GM04504 (cell line): Measurements from ENCODE around the gene ZNF800.

Source experiments
- DNase-seq: peaks from one replicate; pipeline ENCODE4 v3.0.0-alpha.2; 2012; ENCODE audit warnings: low read depth

Gene ZNF800

GRCh38 chr7:127390186-127390816 lies 2.2 kb downstream of the ZNF800 start:
- DNase-seq = no peak

GRCh38 chr7:127389321-127389720 lies 3.2 kb downstream of the ZNF800 start:
- DNase-seq = no peak

- DNase-seq = no peak
Measured at GRCh38 chr7:127387974-127388373, 4.5 kb downstream of the ZNF800 start.

GRCh38 chr7:127383123-127383835 lies 9.2 kb downstream of the ZNF800 start:
- DNase-seq = no peak

GRCh38 chr7:127382301-127383085 lies 10.0 kb downstream of the ZNF800 start:
- DNase-seq = no peak

- no peak for DNase-seq
Measured at GRCh38 chr7:127380479-127380878, 12.0 kb downstream of the ZNF800 start.

- DNase-seq = no peak
Measured at GRCh38 chr7:127379642-127380041, 12.9 kb downstream of the ZNF800 start.

- DNase-seq = no peak
Measured at GRCh38 chr7:127378537-127378936, 14.0 kb downstream of the ZNF800 start.

GRCh38 chr7:127377425-127377824 lies 15.1 kb downstream of the ZNF800 start:
- no peak for DNase-seq

GRCh38 chr7:127375631-127376030 lies 16.9 kb downstream of the ZNF800 start:
- no peak for DNase-seq

GRCh38 chr7:127367679-127368078 lies 24.8 kb downstream of the ZNF800 start:
- DNase-seq = no peak

GRCh38 chr7:127366680-127367079 lies 25.8 kb downstream of the ZNF800 start:
- no peak for DNase-seq

GRCh38 chr7:127365957-127366315 lies 26.6 kb downstream of the ZNF800 start:
- no peak for DNase-seq

GRCh38 chr7:127365164-127365956 lies 27.1 kb downstream of the ZNF800 start:
- no peak for DNase-seq

- no peak for DNase-seq
Measured at GRCh38 chr7:127362364-127363027, 30.0 kb downstream of the ZNF800 start.

GRCh38 chr7:127361736-127362135 lies 30.8 kb downstream of the ZNF800 start:
- DNase-seq = no peak

- DNase-seq = no peak
Measured at GRCh38 chr7:127359011-127359410, 33.5 kb downstream of the ZNF800 start.

GRCh38 chr7:127353897-127354296 lies 38.6 kb downstream of the ZNF800 start:
- no peak for DNase-seq

GRCh38 chr7:127350586-127350985 lies 41.9 kb downstream of the ZNF800 start:
- DNase-seq = no peak

- DNase-seq = no peak
Measured at GRCh38 chr7:127349881-127350280, 42.6 kb downstream of the ZNF800 start.

GRCh38 chr7:127348247-127348631 lies 44.3 kb downstream of the ZNF800 start:
- no peak for DNase-seq
